CD4-positive, alpha-beta T cell (primary cell): ENCODE results near the gene NDNF. TPM values are rescaled to one million over a fixed set of nuclear protein-coding genes. Genes with fewer than 3 reads are reported as not detected.

Experiments
- ATAC-seq: fragments of 200-7000 bp; cut with Tn5 transposase; one replicate; pipeline ENCODE4 v1.10.0; 2022; ENCODE audit warnings: mild to moderate bottlenecking; ENCODE audit not compliant: poor library complexity
- CTCF ChIA-PET: fragments of 350-600 bp; sonication (Branson Sonifier 250); formaldehyde crosslinking; loops from one replicate; lab custom pipeline; 2021; ENCODE audit warnings: antibody characterized with exemption, inconsistent platforms; lab: Charles Lee
- POLR2A ChIA-PET: fragments of 350-600 bp; sonication (Branson Sonifier 250); formaldehyde crosslinking; loops from one replicate; lab custom pipeline; 2021; ENCODE audit warnings: antibody characterized with exemption, inconsistent platforms; lab: Charles Lee
- DNase-seq, 14 experiments: peaks; one replicate each; pipeline ENCODE4 v3.0.0-alpha.2; 2013 to 2020; ENCODE audit warnings: mixed read lengths in 2 of 14
- H3K27ac ChIP-seq, 2 donors: one replicate each; pipeline versions ENCODE4 v1.5.1 to v1.7.0; 2013; ENCODE audit warnings: low read length in 2 of 2, low read depth in 1 of 2, mild to moderate bottlenecking in 1 of 2
- H3K27me3 ChIP-seq, 2 experiments: 1 replicate in 1 of 2; 2 replicates in 1 of 2; pipeline versions ENCODE4 v1.6.1 to v1.7.0; 2013; ENCODE audit warnings: low read length in 2 of 2, control low read depth in 1 of 2, mild to moderate bottlenecking in 1 of 2, moderate library complexity in 1 of 2; ENCODE audit not compliant: insufficient read depth in 2 of 2, control insufficient read depth in 1 of 2
- H3K36me3 ChIP-seq: one replicate; pipeline ENCODE4 v1.6.1; 2013; ENCODE audit warnings: low read length, control low read depth; ENCODE audit not compliant: insufficient read depth
- H3K4me1 ChIP-seq: one replicate; pipeline ENCODE4 v1.6.1; 2013; ENCODE audit warnings: low read length, control low read depth; ENCODE audit not compliant: insufficient read depth
- H3K4me3 ChIP-seq: one replicate; pipeline ENCODE4 v1.5.1; 2013; ENCODE audit warnings: mild to moderate bottlenecking, low read length, moderate library complexity
- H3K9me3 ChIP-seq, 2 experiments: 1 replicate in 1 of 2; 2 replicates in 1 of 2; pipeline versions ENCODE4 v1.6.1 to v1.7.0; 2013; ENCODE audit warnings: low read length in 2 of 2, mild to moderate bottlenecking in 2 of 2, control low read depth in 1 of 2, moderate library complexity in 1 of 2; ENCODE audit not compliant: control insufficient read depth in 1 of 2, insufficient read depth in 1 of 2
- H3K27ac Mint-ChIP-seq: one replicate; pipeline ENCODE4 v1.8.0; 2020; ENCODE audit warnings: mixed read lengths
- H3K27me3 Mint-ChIP-seq: one replicate; pipeline ENCODE4 v1.8.0; 2021; ENCODE audit warnings: mixed read lengths
- H3K36me3 Mint-ChIP-seq: one replicate; pipeline ENCODE4 v1.8.0; 2021; ENCODE audit warnings: low read depth, mixed read lengths
- H3K4me1 Mint-ChIP-seq: one replicate; pipeline ENCODE4 v1.8.0; 2021; ENCODE audit warnings: low read depth, mixed read lengths
- H3K4me3 Mint-ChIP-seq: one replicate; pipeline ENCODE4 v1.8.0; 2020; ENCODE audit warnings: mild to moderate bottlenecking, mixed read lengths
- H3K9me3 Mint-ChIP-seq: one replicate; pipeline ENCODE4 v1.8.0; 2020; ENCODE audit warnings: mixed read lengths
- intact Hi-C, 2 experiments: fragments of 100-400 bp; cut with DNase I in 1 of 2; cut with micrococcal nuclease in 1 of 2; formaldehyde crosslinking; loops; one replicate each; pipeline versions ENCODE4 v1.15.1 to v1.9.0; 2023 to 2025; cut with DNase I, micrococcal nuclease
- total RNA-seq, 174 experiments: library from RNA in 2 of 174; stranded (reverse) in 2 of 174; gene quantifications; one replicate each; pipeline ENCODE4 v1.2.3 and lab custom pipeline; 2021 to 2026
- TF ChIP-seq, protein P1 (sequence below): fragments of 200-600 bp; IDR thresholded peaks from one replicate; pipeline ENCODE4 v1.8.0; 2022; ENCODE audit warnings: antibody characterized with exemption, mild to moderate bottlenecking

Gene NDNF
- total RNA-seq, 2 experiments from 2014 or later = 0.25 TPM; not detected in 1

DNA sequence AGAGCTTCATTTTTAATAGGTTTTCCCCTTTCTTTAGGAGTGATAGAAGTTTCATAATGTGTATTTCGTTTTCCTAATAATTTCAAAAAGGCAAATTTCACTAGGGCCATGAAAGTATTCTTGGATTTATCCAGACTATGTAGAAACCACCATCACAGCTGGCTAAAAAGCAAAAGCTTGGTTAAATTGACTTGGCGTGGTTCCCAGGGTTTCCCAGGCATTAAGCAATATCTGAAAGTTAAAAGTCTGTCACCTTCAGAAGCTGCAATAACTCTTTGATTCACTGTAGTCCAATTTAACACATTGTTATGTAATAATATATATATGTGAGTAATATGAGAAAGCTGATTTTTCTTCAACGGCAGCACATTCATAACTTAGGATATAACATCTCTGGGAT, 38.3 kb downstream of the NDNF start:
- no peaks in the 10 kb centered on the region for H3K36me3 ChIP-seq
- intact Hi-C loops = no loop called here
- H3K9me3 Mint-ChIP-seq = no peaks in the 10 kb centered on the region
- ATAC-seq (no peak), DNase-seq (no peak)
- H3K4me1 Mint-ChIP-seq = no peaks in the 10 kb centered on the region
- no peak overlapping the region for H3K4me3 Mint-ChIP-seq
- no peak overlapping the region for H3K4me3 ChIP-seq
- no peaks in the 10 kb centered on the region for H3K27me3 ChIP-seq
- no peaks in the 10 kb centered on the region for H3K9me3 ChIP-seq
- no peaks in the 10 kb centered on the region for H3K4me1 ChIP-seq
- H3K27ac Mint-ChIP-seq = no peak overlapping the region
- H3K27me3 Mint-ChIP-seq = no peaks in the 10 kb centered on the region
- no peaks in the 10 kb centered on the region for H3K36me3 Mint-ChIP-seq
- CTCF ChIA-PET = no interaction called here
- H3K27ac ChIP-seq = no peak overlapping the region
- TF ChIP-seq, protein P1, sequence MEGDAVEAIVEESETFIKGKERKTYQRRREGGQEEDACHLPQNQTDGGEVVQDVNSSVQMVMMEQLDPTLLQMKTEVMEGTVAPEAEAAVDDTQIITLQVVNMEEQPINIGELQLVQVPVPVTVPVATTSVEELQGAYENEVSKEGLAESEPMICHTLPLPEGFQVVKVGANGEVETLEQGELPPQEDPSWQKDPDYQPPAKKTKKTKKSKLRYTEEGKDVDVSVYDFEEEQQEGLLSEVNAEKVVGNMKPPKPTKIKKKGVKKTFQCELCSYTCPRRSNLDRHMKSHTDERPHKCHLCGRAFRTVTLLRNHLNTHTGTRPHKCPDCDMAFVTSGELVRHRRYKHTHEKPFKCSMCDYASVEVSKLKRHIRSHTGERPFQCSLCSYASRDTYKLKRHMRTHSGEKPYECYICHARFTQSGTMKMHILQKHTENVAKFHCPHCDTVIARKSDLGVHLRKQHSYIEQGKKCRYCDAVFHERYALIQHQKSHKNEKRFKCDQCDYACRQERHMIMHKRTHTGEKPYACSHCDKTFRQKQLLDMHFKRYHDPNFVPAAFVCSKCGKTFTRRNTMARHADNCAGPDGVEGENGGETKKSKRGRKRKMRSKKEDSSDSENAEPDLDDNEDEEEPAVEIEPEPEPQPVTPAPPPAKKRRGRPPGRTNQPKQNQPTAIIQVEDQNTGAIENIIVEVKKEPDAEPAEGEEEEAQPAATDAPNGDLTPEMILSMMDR = no peak
- POLR2A ChIA-PET = no interaction called here

DNA sequence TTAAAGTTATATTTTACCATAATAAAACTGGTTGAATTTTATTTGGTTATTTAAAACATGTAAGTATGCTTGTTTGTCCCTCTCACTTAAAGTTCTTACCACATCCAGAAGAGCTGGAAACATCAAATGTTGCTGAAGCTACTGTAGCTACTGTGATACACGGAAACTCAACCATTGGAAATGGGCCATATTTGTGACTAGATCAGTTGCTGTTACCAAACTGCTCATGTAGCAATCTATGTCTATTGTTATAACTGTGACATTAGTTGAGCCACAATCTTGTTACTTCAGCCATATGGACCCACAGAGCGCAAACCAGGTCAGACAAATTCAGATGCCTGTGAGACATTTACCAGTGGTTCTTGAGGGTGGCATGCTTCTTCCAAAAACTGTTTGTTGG, 41.6 kb downstream of the NDNF start:
- TF ChIP-seq, protein P1 = no peak
- no peak for ATAC-seq
- Histone ChIP-seq H3K4me1 (no peaks in the 10 kb centered on the region), H3K4me3 (no peak overlapping the region), H3K9me3 (no peaks in the 10 kb centered on the region), H3K27ac (no peak overlapping the region), H3K27me3 (no peaks in the 10 kb centered on the region), H3K36me3 (no peaks in the 10 kb centered on the region)
- CTCF ChIA-PET = no interaction called here
- DNase-seq = no peak
- Mint-ChIP-seq H3K27ac (no peak overlapping the region), H3K4me3 (no peak overlapping the region), H3K9me3 (no peaks in the 10 kb centered on the region), H3K36me3 (no peaks in the 10 kb centered on the region), H3K27me3 (no peaks in the 10 kb centered on the region), H3K4me1 (no peaks in the 10 kb centered on the region)
- intact Hi-C loops = no loop called here
- POLR2A ChIA-PET = no interaction called here

DNA sequence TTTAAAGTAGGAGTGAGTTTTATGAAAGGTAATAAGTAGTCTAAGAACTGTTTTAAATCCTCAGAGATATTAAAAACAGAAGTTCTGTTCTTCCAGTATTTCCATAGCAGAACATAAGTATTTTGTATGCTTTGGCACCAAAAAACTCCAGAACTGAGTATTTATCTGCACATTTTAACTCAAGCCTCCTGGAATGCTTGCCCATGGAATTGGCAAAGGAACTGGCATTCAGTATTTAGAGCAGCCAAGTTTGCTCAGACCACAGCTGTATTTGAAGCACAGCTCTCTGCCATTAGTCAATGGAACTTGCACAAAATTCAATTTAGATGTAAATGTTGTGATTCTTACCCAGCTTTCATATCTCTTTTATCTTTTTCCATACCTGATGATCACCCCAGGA, 42.2 kb downstream of the NDNF start:
- TF ChIP-seq, protein P1 = no peak

More for the DNA sequence above, 42.2 kb downstream of the NDNF start:
- Histone ChIP-seq H3K4me3 (no peak overlapping the region), H3K4me1 (no peaks in the 10 kb centered on the region), H3K9me3 (no peaks in the 10 kb centered on the region), H3K36me3 (no peaks in the 10 kb centered on the region), H3K27me3 (no peaks in the 10 kb centered on the region), H3K27ac (no peak overlapping the region)
- CTCF ChIA-PET = interaction anchor here (0.6 kb wide), 1 partner anchor 680 kb away, joined by 3 read pairs; no protein-coding TSS in a partner anchor
- POLR2A ChIA-PET = no interaction called here
- no peaks in the 10 kb centered on the region for H3K36me3 Mint-ChIP-seq
- intact Hi-C loops = no loop called here
- no peaks in the 10 kb centered on the region for H3K9me3 Mint-ChIP-seq
- ATAC-seq = no peak
- no peaks in the 10 kb centered on the region for H3K27me3 Mint-ChIP-seq
- no peaks in the 10 kb centered on the region for H3K4me1 Mint-ChIP-seq
- no peak overlapping the region for H3K27ac Mint-ChIP-seq
- no peak overlapping the region for H3K4me3 Mint-ChIP-seq
- DNase-seq = no peak
